Measurements from ENCODE around the gene JDP2.

Gene JDP2

GRCh38 chr14:75495399-75495798 is 67.6 kb downstream of the JDP2 start:
- TF ChIP-seq CTCF (IDR thresholded peaks at IDR 0.05; ENCODE audit: low read depth, low read length) = no peak
- DNase-seq (ENCODE audit: extremely low read depth, low read depth) = no peak

- TF ChIP-seq CTCF (IDR thresholded peaks at IDR 0.05; ENCODE audit: low read depth, low read length) = no peak
- DNase-seq (ENCODE audit: extremely low read depth, low read depth) = no peak
Measured at GRCh38 chr14:75495882-75496281, 68.1 kb downstream of the JDP2 start.

GRCh38 chr14:75496755-75497154 is 68.9 kb downstream of the JDP2 start:
- TF ChIP-seq CTCF (IDR thresholded peaks at IDR 0.05; ENCODE audit: low read depth, low read length) = no peak
- DNase-seq (ENCODE audit: extremely low read depth, low read depth) = no peak

GRCh38 chr14:75497191-75497590 is 69.4 kb downstream of the JDP2 start:
- no peak for DNase-seq (ENCODE audit: extremely low read depth, low read depth)
- no peak for TF ChIP-seq CTCF (IDR thresholded peaks at IDR 0.05; ENCODE audit: low read depth, low read length)

GRCh38 chr14:75497701-75498100 is 69.9 kb downstream of the JDP2 start:
- TF ChIP-seq CTCF (IDR thresholded peaks at IDR 0.05; ENCODE audit: low read depth, low read length) = no peak

GRCh38 chr14:75499084-75499875 is 71.5 kb downstream of the JDP2 start:
- no peak for DNase-seq (ENCODE audit: extremely low read depth, low read depth)
- no peak for TF ChIP-seq CTCF (IDR thresholded peaks at IDR 0.05; ENCODE audit: low read depth, low read length)

More at GRCh38 chr14:75497701-75498100, 69.9 kb downstream of the JDP2 start:
- DNase-seq (ENCODE audit: extremely low read depth, low read depth) = no peak

- no peak for DNase-seq (ENCODE audit: extremely low read depth, low read depth)
- TF ChIP-seq CTCF (IDR thresholded peaks at IDR 0.05; ENCODE audit: low read depth, low read length) = no peak
Measured at GRCh38 chr14:75501080-75501479, 73.3 kb downstream of the JDP2 start.

All from AG09319 (cell line).